Stimulated activated CD8-positive, alpha-beta memory T cell treated with anti-CD3 and anti-CD28 coated beads, Interleukin-4, amount 100 ng/mL, for 4 hours (primary cell): ENCODE results near the gene SMARCC1.

ENCODE experiments used
- DNase-seq, 2 donors: peaks; one replicate each; pipeline ENCODE4 v3.0.0-alpha.2; 2020; ENCODE audit warnings: low read depth in 2 of 2, low spot score in 1 of 2

The SMARCC1 gene

DNA sequence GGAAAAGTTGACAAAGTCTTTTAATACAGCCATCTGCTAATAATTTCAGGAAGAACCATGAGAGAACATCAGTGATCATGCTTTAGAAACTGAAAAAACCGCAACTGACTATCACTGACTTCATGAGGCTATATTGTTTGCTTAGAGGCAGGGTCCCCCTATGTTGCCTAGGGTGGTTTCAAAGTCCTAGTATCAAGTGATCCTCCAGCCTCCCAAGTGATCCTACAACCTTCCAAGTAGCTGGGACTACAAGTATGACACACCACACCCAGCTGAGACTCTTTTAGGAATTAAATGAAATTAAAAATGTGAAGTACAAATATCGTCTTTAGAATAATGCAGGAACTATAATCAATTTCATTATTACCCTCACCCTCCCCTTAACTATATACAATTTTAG, 144.8 kb downstream of the SMARCC1 start:
- no peak for DNase-seq

DNA sequence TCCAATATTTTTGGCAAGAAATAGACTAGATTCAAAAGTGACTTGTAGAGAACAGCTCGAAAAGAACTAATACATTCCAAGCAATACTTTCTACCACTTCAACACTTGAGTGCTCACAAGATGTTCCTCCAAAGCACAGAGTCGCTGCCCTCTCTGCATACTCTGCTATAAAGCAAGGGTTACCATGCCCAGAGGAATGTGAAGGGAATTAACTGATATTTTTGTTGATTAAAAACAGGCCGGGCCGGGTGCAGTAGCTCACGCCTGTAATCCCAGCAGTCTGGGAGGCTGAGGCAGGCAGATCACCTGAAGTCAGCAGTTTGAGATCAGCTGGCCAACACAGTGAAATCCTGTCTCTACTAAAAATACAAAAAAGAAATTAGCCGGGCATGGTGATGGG, 145.5 kb downstream of the SMARCC1 start:
- no peak for DNase-seq

DNA sequence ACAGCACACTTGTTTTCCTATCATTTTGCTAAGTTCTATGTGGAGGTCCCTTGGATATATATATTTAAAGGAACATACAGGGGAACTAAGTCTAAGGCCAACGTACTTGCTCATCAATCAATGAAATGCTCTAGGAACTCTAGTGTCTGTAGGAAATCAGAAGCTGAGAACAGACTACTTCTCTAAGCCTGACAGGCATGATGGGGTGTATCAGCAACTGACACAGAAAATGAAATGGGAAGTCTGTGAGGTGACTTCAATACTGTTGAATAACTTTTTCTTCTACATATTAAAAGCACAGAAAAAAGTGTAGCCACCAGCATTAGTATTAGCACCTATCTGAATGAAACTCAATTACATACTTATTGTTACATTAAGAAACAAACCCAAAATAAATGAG, 146.2 kb downstream of the SMARCC1 start:
- no peak for DNase-seq

DNA sequence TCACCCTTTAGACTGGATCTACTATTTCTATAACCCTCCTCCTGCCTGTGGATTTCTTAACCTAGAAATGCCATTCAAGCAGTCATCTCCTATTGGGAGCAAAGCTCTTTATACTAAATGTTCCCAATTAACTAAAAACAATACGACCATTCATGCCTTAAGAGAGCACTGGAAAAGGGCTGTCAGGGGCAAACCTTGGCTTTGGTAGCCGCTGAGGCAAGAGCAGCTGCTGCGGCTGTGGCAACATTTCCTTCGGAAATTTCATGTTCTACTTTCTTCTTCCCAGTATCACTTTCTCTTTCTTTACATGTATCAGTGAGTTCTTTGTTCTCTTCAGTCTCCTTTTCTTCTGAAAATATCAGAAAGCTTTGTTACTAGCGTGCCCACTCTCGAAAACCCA, 146.7 kb downstream of the SMARCC1 start:
- DNase-seq: no peak

DNA sequence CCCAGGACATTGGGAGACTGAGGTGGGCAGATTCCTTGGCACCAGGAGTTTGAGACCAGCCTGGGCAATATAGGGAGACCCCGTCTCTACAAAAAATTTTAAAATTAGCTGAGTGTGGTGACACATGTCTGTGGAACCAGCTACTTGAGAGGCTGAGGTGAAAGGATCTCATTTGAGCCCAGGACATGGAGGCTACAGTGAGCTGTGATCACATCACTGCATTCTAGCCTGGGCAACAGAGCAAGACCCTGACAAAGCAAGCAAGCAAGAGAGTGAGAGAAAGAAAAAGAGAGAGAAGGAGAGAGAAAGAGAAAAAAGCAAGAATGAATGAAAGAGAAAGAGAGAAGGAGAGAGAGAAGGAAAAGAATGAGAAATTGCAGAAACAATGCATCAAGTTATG, 150.9 kb downstream of the SMARCC1 start:
- DNase-seq: no peak

DNA sequence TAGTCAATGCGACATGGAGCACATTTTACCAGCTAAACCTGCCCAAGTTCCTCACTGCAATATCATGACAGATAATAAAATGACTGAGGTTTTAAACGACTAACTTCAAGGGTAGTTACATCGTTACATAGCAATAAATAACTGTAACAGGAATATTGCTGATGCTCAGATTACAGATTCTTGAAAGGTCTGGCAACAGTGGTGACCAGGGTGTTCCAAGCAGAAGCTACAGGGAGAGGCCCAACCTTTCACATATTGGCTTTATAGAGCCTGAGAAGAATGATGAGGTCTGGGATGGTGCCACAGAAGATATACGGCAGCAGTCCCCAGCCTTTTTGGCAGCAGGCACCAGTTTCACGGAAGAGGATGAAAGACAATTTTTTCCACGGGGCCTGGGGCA, 151.9 kb downstream of the SMARCC1 start:
- no peak for DNase-seq

DNA sequence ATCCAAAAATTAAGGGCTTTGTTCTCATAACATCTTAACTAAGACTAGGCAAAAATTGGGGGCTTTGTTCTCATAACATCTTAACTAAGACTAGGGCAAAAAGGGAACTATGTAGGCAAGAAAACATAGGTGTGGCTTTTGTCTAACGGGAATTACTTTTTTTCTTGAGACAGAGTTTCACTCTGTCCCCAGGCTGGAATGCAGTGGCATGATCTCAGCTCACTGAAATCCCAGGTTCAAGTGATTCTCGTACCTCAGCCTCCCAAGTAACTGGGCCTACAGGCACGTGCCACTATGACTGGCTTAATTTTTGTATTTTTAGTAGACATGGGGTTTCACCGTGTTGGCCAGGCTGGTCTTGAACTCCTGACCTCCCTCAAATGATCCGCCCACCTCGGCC, 153.3 kb downstream of the SMARCC1 start:
- no peak for DNase-seq

DNA sequence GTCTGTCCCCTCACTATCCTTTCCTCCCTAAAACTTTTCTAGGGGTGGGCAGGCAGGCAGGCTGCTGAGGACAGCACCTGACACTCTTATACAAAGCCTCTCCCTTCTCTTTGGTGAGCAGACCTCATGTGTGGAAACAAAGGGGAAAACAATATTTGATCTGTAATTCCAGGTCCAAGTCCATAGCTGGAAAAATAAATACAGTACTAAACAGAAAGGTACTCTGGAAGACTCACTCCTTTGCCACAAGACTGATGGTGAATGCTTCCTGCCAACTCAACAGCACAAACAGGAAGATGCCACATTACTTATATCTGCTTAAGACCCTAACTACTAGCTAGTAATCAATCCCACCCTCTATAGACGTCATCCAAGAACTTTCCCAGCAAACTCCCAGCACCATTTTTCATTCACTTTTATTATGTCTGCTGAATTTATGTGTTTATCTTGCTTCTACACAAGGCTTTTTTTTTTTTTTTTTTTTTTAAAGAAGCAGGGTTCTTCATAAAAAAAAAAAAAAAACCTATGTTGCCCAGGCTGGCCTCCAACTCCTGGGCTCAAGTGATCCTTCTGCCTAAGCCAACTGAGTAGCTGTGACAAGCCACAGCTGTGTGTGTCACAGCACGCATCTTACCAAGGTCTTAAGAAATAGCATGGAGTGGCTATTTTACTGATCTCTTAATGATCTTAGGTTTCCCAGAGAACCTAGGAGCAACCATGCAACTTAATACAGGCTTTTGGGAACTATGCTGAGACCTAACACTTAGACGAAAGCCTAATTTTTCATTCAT, 158.8 kb downstream of the SMARCC1 start:
- DNase-seq: no peak

DNA sequence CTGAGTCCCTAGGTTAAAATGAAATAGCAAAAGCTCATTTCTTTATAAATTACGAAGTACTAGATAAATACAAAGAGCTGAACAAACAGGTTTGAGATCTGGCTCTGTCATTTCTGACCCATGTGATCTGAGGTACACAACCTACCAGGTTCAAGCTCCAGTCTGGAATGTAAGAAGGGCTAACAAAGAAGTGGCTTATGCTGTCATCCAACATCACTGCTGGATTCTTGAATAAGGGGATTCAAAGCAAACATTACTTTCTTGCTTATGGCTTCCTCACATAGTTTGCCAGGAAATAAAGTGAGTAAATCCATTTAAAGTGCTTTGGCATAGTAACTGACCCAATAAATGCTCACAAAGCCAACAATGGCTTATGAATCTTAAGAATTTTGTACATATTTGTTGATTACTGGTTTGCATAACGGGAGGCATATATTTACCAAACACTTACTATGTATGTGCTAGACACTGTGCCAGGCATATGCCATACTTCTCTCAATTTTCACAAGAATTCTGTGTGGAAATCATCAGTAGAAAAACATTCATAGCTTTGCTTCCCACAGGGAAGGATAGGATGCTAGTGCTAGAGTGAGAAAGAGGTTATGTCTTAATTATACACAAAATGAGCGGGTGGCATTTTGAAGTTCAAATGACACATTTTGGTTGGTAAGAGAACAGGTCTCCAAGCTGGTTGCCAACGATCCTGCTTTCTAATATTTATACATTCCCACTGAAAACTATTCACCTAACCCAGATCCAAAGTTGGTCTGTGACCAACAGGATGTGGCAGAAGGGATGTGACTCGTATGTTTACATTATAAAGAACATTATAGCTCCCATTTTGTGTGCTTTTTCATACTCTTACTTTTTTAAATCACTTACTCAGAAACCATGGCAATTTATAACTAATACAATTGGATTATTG, 164.3 kb downstream of the SMARCC1 start:
- DNase-seq: no peak

DNA sequence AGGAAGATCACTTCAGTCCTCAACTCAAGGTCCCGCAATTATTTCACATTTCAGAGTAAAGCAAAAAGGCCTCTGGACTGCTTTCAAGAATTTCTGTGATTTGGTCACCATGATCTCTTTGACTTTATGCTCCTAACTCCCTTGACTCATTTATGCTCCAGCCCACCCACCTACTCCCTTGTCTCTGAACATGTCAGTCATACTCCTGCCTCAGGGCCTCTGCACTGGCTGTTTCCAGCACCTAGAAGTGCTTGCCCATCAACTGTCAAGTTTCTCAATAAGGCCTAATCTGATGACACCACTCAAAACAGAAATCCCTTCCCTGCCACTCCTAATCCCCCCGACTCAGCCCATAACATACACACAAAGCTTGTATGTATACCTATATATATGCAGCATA, 166.9 kb downstream of the SMARCC1 start:
- DNase-seq: no peak

DNA sequence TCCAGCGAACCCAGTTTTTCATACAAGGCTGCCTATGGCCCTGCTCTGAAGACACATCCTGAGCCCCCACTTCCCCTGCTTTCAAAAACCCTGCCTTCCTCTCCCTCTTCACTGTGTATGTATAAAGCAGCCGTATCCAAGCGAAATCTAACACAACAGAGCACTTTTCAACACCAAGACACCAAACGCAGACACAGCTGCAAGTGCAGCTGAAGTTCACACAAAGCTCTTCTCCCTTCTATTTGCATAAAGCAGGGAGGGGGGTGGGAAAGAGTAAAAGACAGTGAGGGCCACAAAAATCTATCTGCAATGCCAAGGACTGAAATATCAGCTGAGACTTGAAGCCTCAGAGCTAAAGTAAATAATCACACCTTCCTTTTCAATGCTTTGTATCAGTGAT, 168.0 kb downstream of the SMARCC1 start:
- DNase-seq: no peak

DNA sequence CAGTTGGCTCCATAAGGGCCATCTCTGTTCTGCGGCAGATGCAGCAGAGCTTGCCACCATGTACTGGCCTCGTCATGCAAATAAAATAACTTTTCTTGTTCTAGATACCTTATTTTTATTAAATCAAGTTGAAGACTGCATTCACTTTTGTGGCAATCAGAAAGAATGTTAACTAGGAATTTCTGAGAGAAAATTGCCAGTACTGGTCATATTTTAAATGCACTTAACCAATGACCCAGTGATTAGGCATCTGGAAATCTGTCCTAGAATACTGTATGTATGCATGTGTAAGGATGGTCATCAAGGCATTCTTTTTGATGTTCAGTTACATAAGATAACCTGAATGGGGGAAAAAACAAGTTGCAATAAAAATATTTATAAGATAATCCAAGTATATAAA, 168.8 kb downstream of the SMARCC1 start:
- no peak for DNase-seq

DNA sequence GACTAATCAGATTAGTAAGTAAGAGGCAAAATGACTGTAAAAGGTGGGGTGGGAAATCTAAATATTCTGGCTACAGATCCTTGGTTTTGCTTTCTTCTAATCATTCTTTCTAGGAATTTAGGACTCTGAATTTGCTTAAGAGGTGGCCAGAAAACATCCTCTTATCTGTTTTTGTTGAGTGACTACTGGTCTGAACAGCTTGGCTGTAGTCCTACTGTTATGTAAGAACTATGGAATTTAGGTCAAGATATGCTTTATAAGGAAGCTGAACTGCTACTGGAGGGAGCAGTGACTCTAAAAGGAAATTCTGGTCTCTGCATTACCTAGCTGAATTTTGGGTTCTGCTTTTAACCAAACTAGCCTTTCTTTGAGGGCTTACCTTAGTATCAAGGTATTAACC, 169.5 kb downstream of the SMARCC1 start:
- no peak for DNase-seq

DNA sequence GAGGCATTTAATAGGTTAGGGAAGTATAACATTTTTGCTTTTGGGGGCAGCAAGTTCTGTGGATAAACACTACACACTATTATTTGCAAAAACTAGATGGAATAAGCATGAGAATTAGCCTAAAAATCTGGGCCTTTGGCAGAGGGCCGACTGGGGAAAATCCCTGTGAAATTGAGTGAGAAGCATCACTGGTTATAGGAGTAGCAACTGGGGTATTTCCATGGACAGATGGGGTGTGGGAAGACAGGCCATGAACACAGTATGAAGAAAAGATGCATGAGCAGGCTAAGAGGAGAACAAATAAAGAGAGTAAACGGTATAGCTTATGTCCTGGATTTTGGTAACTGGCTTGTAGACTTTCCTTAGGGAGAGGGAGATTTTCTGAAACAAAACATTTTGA, 170.1 kb downstream of the SMARCC1 start:
- no peak for DNase-seq

DNA sequence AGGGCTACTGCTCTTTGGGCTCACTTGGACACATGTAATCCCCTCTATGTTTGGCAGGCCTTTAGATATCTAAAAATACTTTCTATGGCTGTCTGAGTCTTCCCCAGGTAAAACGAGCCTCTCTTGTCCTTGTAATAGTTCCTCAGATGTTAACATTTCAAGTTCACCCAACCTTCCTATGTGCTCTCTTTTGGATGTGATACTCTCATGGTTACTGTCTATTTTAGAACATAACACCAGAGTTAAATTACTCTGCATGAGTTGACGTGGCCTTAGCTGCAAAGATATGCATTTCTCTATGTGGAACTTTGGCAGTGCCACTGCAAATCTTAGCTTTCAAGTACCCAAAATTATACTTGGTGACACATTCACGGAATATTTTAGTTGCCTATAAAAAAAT, 171.1 kb downstream of the SMARCC1 start:
- no peak for DNase-seq

DNA sequence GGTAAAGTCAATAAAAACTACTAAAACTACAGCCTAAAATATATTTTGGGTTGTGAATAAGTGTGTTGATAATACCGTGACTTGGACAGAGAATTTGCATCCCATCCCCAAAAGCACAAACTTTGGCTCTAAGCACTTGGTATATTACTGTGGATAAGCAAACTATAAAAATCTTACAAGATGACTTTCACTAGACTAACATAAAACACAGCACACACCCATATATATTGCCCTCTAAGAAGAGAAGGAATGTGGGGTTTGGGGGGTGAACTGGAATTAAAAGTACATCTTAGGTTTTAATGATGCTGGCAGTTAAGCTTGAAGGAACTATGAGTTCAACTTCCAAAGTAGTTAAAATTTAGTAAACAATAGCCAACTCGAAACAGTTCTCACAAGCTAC, 174.4 kb downstream of the SMARCC1 start:
- DNase-seq: no peak

DNA sequence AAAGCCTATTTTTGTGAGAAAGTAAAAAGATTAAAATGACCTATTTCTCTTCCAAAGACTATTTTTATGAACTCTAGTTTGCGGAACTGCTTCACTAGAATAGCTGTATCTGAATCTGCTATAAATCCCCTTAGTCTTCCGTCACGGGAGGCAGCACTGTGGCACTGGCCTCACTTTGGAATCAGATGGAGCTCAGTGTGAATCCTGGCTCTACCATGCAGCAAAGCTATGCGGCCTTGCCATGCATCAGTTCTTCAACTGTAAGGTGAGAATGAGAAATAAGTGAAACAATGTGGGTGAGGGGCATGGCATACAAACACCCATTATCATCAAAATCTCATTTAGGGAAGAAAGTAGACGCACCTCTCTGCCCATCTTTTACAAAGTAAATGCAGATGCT, 175.5 kb downstream of the SMARCC1 start:
- no peak for DNase-seq

DNA sequence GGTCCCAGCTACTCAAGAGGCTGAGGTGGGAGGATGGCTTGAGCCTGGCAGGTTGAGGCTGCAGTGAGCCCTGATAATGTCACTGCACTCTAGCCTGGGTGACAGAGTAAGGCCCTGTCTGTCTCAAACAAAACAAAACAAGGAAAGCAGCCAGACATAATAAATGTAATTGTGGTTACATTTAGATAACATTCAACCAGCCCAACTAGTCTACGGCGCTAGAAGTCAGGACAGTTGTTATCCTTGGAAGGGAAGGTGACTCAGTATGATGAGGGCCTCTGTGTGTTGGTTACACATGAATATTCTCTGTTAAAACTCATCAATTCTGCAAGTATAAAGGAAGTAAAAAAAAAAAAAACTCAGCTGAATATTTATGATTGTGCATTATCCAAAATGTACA, 176.0 kb downstream of the SMARCC1 start:
- DNase-seq: no peak

DNA sequence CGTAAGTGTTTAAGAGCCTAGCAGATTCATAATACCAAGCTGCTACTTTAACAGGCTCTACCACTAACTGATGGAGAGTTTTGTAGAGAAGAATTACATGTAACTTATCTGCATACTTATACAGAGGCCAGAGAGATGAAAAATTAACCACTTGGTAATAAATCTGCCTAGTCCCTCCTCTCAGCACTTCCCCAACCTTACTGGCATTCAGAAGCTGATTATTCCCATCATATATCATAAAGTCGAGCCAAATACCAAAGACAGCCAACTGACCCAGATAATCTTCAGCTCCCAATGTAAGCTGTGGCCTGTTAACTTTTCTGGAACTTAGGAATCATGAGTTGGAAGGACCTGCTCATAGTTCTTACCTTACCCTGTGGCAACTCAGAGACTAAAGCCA, 177.5 kb downstream of the SMARCC1 start:
- DNase-seq: no peak

DNA sequence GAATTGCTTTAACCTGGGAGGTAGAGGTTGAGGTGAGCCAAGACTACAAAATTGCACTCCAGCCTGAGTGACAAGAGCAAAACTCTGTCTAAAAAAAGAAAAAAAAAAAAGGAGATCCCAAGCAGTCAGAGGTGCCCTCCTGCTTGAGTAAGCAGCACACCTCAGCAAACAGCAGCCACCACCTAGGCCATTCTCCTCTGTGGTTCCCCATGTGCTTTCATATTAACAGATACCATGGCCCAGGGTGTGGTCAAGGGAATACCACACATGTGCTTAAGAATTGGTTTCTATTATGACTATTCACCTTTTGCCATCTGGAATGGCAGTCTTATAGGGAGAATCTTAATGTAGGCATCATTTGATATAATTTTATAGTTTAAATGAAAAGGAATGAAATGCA, 178.4 kb downstream of the SMARCC1 start:
- no peak for DNase-seq

DNA sequence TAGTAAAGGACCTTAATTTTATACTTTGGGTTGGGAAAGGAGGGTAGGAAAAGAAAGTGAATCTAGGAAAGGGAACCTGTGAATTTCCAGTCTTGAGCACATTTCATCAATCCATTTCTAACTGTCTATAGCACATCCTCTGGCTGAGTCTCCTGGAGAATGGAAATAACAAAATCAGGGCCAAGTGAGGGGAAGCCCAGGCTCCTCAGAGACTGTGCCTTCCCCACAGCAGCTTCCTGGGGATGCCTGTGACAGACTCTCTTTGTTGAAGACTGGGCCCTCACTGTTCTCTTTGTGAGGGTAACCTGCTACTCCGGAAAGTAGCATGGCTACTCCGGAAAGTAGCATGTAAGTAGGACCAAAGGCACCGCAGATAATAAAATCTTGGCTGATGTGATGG, 180.4 kb downstream of the SMARCC1 start:
- DNase-seq: no peak

DNA sequence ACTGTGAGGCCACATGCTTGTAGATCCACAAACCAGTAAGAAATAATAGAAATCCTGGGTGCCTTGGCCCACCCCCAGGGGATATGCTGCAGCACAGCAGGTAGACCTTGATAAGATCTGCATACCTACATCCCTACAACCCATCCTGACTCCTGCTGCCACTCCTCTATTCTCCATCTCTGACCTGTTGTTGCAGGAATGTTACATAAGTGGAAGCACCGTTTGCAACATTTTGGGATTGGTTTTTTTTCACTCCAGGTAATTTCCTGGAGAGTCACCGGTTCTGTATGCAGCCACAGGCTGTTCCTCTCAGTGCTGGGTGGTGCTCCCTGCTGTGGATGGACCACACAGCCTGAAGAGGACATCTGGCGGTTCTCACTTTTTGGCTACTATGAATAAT, 186.9 kb downstream of the SMARCC1 start:
- no peak for DNase-seq
